NCI-H1694 treated with DMSO at 0.1 percent for 48 hours (cell line): Measurements from ENCODE around the gene PLCB1.

Experiments used
- DNase-seq: peaks from one replicate; lab custom pipeline; 2025; lab: John Stamatoyannopoulos, UW

Gene PLCB1

GRCh38 chr20:8129211-8129976, 2.7 kb upstream of the PLCB1 start:
- no peak for DNase-seq

GRCh38 chr20:8130840-8131526, 1.1 kb upstream of the PLCB1 start:
- no peak for DNase-seq

GRCh38 chr20:8132484-8133309, 631 bp downstream of the PLCB1 start:
- no peak for DNase-seq

- DNase-seq, result peak; percentile 17
Observed at GRCh38 chr20:8133310-8133768, 1.3 kb downstream of the PLCB1 start.

GRCh38 chr20:8133851-8134451, 1.9 kb downstream of the PLCB1 start:
- no peak for DNase-seq

- no peak for DNase-seq
Observed at GRCh38 chr20:8139899-8140298, 7.8 kb downstream of the PLCB1 start.

GRCh38 chr20:8143474-8143873, 11.4 kb downstream of the PLCB1 start:
- DNase-seq, result no peak

GRCh38 chr20:8144282-8145245, 12.5 kb downstream of the PLCB1 start:
- DNase-seq, result no peak

GRCh38 chr20:8145246-8146168, 13.4 kb downstream of the PLCB1 start:
- no peak for DNase-seq

- no peak for DNase-seq
Observed at GRCh38 chr20:8147476-8147875, 15.4 kb downstream of the PLCB1 start.

GRCh38 chr20:8148501-8148900, 16.4 kb downstream of the PLCB1 start:
- no peak for DNase-seq

GRCh38 chr20:8150591-8150990, 18.5 kb downstream of the PLCB1 start:
- DNase-seq, result no peak

GRCh38 chr20:8151372-8151771, 19.3 kb downstream of the PLCB1 start:
- no peak for DNase-seq

- no peak for DNase-seq
Observed at GRCh38 chr20:8152183-8152582, 20.1 kb downstream of the PLCB1 start.

GRCh38 chr20:8152847-8153246, 20.8 kb downstream of the PLCB1 start:
- no peak for DNase-seq

GRCh38 chr20:8153281-8153908, 21.3 kb downstream of the PLCB1 start:
- no peak for DNase-seq

GRCh38 chr20:8154638-8155037, 22.6 kb downstream of the PLCB1 start:
- DNase-seq, result no peak

- no peak for DNase-seq
Observed at GRCh38 chr20:8155229-8155628, 23.2 kb downstream of the PLCB1 start.

GRCh38 chr20:8155812-8156211, 23.7 kb downstream of the PLCB1 start:
- DNase-seq, result no peak
